Mesendoderm (in vitro differentiated cells): ENCODE measurements around the gene CAPRIN2.

Experiments used
- DNase-seq: peaks from one replicate; pipeline ENCODE4 v3.0.0; 2013
- H2AK5ac ChIP-seq: 2 replicates; pipeline ENCODE4 v1.6.1; 2013; ENCODE audit warnings: low read length, inconsistent platforms
- H2BK120ac ChIP-seq: 2 replicates; pipeline ENCODE4 v1.6.1; 2013; ENCODE audit warnings: low read depth, mild to moderate bottlenecking, low read length, moderate library complexity, mixed read lengths
- H2BK15ac ChIP-seq: replicated peaks from 2 replicates; pipeline ENCODE4 v1.6.1; 2013; ENCODE audit warnings: low read depth, mild to moderate bottlenecking, moderate library complexity
- H2BK5ac ChIP-seq: 2 replicates; pipeline ENCODE4 v1.6.1; 2013; ENCODE audit warnings: low read length, inconsistent platforms
- H3K18ac ChIP-seq: 2 replicates; pipeline ENCODE4 v1.6.1; 2013; ENCODE audit warnings: mild to moderate bottlenecking, low read length, mixed read lengths
- H3K23ac ChIP-seq: one replicate; pipeline ENCODE4 v1.6.1; 2013; ENCODE audit warnings: low read length
- H3K27ac ChIP-seq: 2 replicates; pipeline ENCODE4 v1.5.1; 2013; ENCODE audit warnings: low read depth, mild to moderate bottlenecking, inconsistent platforms, low read length, moderate library complexity
- H3K27me3 ChIP-seq: 2 replicates; pipeline ENCODE4 v1.6.1; 2013; ENCODE audit warnings: low read length, control low read depth, mild to moderate bottlenecking, inconsistent platforms; ENCODE audit not compliant: insufficient read depth, poor library complexity
- H3K36me3 ChIP-seq: 2 replicates; pipeline ENCODE4 v1.6.1; 2013; ENCODE audit warnings: low read length, inconsistent platforms; ENCODE audit not compliant: control insufficient read depth, insufficient read depth
- H3K4ac ChIP-seq: one replicate; pipeline ENCODE4 v1.6.1; 2013; ENCODE audit warnings: low read depth, mild to moderate bottlenecking, low read length, moderate library complexity
- H3K4me1 ChIP-seq: 2 replicates; pipeline ENCODE4 v1.6.1; 2013; ENCODE audit warnings: low read depth, low read length, inconsistent platforms; ENCODE audit not compliant: control insufficient read depth
- H3K4me2 ChIP-seq: 2 replicates; pipeline ENCODE4 v1.6.1; 2013; ENCODE audit warnings: low read length
- H3K4me3 ChIP-seq: 2 replicates; pipeline ENCODE4 v1.5.1; 2013; ENCODE audit warnings: mild to moderate bottlenecking, low read length
- H3K56ac ChIP-seq: one replicate; pipeline ENCODE4 v1.6.1; 2013; ENCODE audit warnings: low read length
- H3K79me1 ChIP-seq: 2 replicates; pipeline ENCODE4 v1.6.1; 2013; ENCODE audit warnings: low read length, inconsistent platforms
- H3K79me2 ChIP-seq: 2 replicates; pipeline ENCODE4 v1.6.1; 2013; ENCODE audit warnings: mild to moderate bottlenecking, low read length; ENCODE audit not compliant: control insufficient read depth, insufficient read depth
- H3K9ac ChIP-seq: 2 replicates; pipeline ENCODE4 v1.6.1; 2013; ENCODE audit warnings: low read length, inconsistent platforms
- H4K5ac ChIP-seq: one replicate; pipeline ENCODE4 v1.6.1; 2013; ENCODE audit warnings: low read length
- H4K8ac ChIP-seq: one replicate; pipeline ENCODE4 v1.6.1; 2013; ENCODE audit warnings: low read depth, mild to moderate bottlenecking, control low read depth, low read length, moderate library complexity
- WGBS: extraction: QIAGEN DNeasy Blood & Tissue Kit; methylation state at CpG from one replicate; pipeline ENCODE4 v1.1.7; 2013; ENCODE audit warnings: low lambda C conversion rate, missing lambda C conversion rate; ENCODE audit not compliant: insufficient coverage; ENCODE audit errors: extremely low coverage; 5-methylcytosine and 5-hydroxymethylcytosine counted together

CAPRIN2 gene

GRCh38 chr12:30730011-30730410 lies 24.7 kb downstream of the CAPRIN2 start:
- WGBS, result no CpG with 5 or more reads among the region's 2 CpGs
- Histone ChIP-seq H4K5ac (no peak overlapping the region), H3K4me1 (no peaks in the 10 kb centered on the region), H3K79me2 (no peaks in the 10 kb centered on the region), H2BK15ac (no peak overlapping the region), H3K36me3 (peaks cover 2% of the 10 kb centered on the region), H3K18ac (no peak overlapping the region), H3K79me1 (peaks cover 1% of the 10 kb centered on the region), H3K4me2 (no peak overlapping the region), H2AK5ac (no peak overlapping the region), H3K4me3 (no peak overlapping the region), H3K27ac (no peak overlapping the region), H3K27me3 (no peaks in the 10 kb centered on the region), H3K56ac (no peak overlapping the region), H3K9ac (no peak overlapping the region), H3K23ac (no peak overlapping the region), H3K4ac (no peak overlapping the region), H2BK5ac (no peak overlapping the region), H4K8ac (no peak overlapping the region), H2BK120ac (no peak overlapping the region)
- no peak for DNase-seq

DNA sequence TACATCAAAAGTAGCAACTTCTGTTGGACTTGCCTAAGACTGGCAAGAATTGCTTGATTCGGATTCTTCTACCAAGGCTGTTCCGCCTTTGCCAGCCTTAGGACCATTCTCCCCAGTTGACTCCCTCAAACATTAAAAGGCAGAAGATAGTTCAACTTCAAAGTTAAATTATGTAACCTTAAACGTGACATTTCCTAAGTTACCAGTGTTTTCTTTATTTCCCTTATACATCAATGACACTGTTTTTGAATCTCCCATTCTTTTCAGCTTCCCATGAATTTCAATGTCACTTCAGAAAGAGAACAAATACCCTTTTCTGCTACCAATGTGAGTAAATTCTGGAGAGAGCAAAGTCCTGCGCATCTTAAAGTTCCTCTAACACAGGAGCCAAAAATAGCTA lies 25.2 kb downstream of the CAPRIN2 start:
- H3K23ac ChIP-seq, result no peak overlapping the region
- H3K18ac ChIP-seq, result no peak overlapping the region
- no peak overlapping the region for H3K27ac ChIP-seq
- no peak overlapping the region for H2BK15ac ChIP-seq
- H2AK5ac ChIP-seq, result no peak overlapping the region
- H3K4me1 ChIP-seq, result no peaks in the 10 kb centered on the region
- peaks cover 2% of the 10 kb centered on the region for H3K79me2 ChIP-seq
- no peak overlapping the region for H2BK120ac ChIP-seq
- no CpG with 5 or more reads among the region's 4 CpGs for WGBS
- H4K8ac ChIP-seq, result no peak overlapping the region
- H3K27me3 ChIP-seq, result no peaks in the 10 kb centered on the region
- no peak overlapping the region for H3K9ac ChIP-seq
- DNase-seq, result no peak
- H3K4me2 ChIP-seq, result no peak overlapping the region
- peaks cover 2% of the 10 kb centered on the region for H3K36me3 ChIP-seq
- H3K56ac ChIP-seq, result no peak overlapping the region
- H3K4ac ChIP-seq, result no peak overlapping the region
- no peak overlapping the region for H3K4me3 ChIP-seq
- H3K79me1 ChIP-seq, result peaks cover 1% of the 10 kb centered on the region
- no peak overlapping the region for H2BK5ac ChIP-seq
- no peak overlapping the region for H4K5ac ChIP-seq

DNA sequence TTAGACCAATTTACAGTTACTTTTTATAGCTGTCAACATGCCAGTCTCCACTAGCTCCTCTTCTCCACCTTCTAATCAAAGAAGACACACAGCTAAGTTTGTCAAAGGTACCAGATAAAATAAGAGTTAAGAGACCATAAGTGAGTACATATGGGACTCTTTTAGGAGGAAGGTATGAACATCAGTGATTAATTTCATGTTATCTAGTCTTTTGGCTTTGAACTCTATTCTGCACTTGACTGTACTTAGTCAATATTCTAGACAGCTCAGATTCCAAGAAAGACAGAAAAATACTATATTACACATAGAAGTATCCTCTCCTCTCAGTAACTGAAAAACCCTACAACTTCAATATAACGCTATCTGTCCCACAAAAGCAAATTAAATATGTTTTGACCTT lies 28.1 kb downstream of the CAPRIN2 start:
- Histone ChIP-seq H3K79me1 (peaks cover 1% of the 10 kb centered on the region), H4K8ac (no peak overlapping the region), H3K9ac (no peak overlapping the region), H3K56ac (no peak overlapping the region), H3K18ac (no peak overlapping the region), H3K79me2 (peaks cover 2% of the 10 kb centered on the region), H2BK5ac (no peak overlapping the region), H3K4me1 (no peaks in the 10 kb centered on the region), H4K5ac (no peak overlapping the region), H3K36me3 (peaks cover 2% of the 10 kb centered on the region), H3K4me2 (no peak overlapping the region), H2AK5ac (no peak overlapping the region), H3K27me3 (no peaks in the 10 kb centered on the region), H3K27ac (no peak overlapping the region), H3K4ac (no peak overlapping the region), H2BK15ac (no peak overlapping the region), H2BK120ac (no peak overlapping the region), H3K23ac (no peak overlapping the region), H3K4me3 (no peak overlapping the region)
- no peak for DNase-seq
- WGBS, result 100% methylated on average over 1 of the region's 1 CpG

DNA sequence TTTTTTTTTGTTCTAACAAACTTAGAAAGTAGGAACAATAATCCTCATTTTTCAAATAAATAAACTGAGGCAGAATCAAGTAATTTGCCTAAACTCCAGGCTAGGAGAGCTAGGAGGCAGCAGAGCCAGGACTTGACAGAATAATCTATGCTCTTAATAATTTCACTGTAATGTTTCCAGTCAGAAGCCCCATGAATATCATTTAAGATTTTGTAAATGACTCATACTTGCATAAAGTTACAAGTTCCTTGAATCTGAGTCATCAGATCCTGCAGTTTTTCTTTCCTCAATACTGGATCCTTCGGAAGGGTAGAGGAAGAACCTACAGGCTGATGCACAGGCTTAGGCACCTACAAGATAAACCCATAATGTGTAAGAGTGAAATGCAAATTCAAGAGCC lies 29.0 kb downstream of the CAPRIN2 start:
- Histone ChIP-seq H3K79me1 (peaks cover 1% of the 10 kb centered on the region), H3K4me3 (no peak overlapping the region), H3K27me3 (no peaks in the 10 kb centered on the region), H2BK120ac (no peak overlapping the region), H3K27ac (no peak overlapping the region), H3K56ac (no peak overlapping the region), H3K4ac (no peak overlapping the region), H3K9ac (no peak overlapping the region), H2BK5ac (no peak overlapping the region), H3K4me2 (no peak overlapping the region), H3K18ac (no peak overlapping the region), H4K5ac (no peak overlapping the region), H3K23ac (no peak overlapping the region), H2BK15ac (no peak overlapping the region), H2AK5ac (no peak overlapping the region), H4K8ac (no peak overlapping the region), H3K36me3 (peaks cover 2% of the 10 kb centered on the region), H3K4me1 (no peaks in the 10 kb centered on the region), H3K79me2 (peaks cover 2% of the 10 kb centered on the region)
- no CpG with 5 or more reads among the region's 1 CpG for WGBS
- DNase-seq, result peak; percentile 53

- peak; percentile 69 for DNase-seq
- Histone ChIP-seq H3K27me3 (no peaks in the 10 kb centered on the region), H3K4me1 (no peaks in the 10 kb centered on the region), H2BK5ac (no peak overlapping the region), H2BK15ac (no peak overlapping the region), H2BK120ac (no peak overlapping the region), H3K36me3 (peaks cover 4% of the 10 kb centered on the region), H3K4me2 (no peak overlapping the region), H3K79me2 (no peaks in the 10 kb centered on the region), H4K8ac (no peak overlapping the region), H3K4ac (no peak overlapping the region), H3K23ac (no peak overlapping the region), H3K9ac (no peak overlapping the region), H3K18ac (no peak overlapping the region), H2AK5ac (no peak overlapping the region), H3K79me1 (no peaks in the 10 kb centered on the region), H3K4me3 (no peak overlapping the region), H3K56ac (no peak overlapping the region), H4K5ac (no peak overlapping the region), H3K27ac (no peak overlapping the region)
- WGBS, result no CpG with 5 or more reads among the region's 1 CpG
These were observed 35.7 kb downstream of the CAPRIN2 start for GRCh38 chr12:30719060-30719459.

- Histone ChIP-seq H2BK15ac (no peak overlapping the region), H3K27me3 (no peaks in the 10 kb centered on the region), H3K4me3 (no peak overlapping the region), H3K4me1 (no peaks in the 10 kb centered on the region), H3K23ac (no peak overlapping the region), H3K4me2 (no peak overlapping the region), H4K5ac (no peak overlapping the region), H2BK120ac (no peak overlapping the region), H4K8ac (no peak overlapping the region), H3K4ac (no peak overlapping the region), H3K79me1 (no peaks in the 10 kb centered on the region), H3K9ac (no peak overlapping the region), H2AK5ac (no peak overlapping the region), H2BK5ac (no peak overlapping the region), H3K27ac (no peak overlapping the region), H3K36me3 (peaks cover 11% of the 10 kb centered on the region), H3K56ac (no peak overlapping the region), H3K79me2 (no peaks in the 10 kb centered on the region), H3K18ac (no peak overlapping the region)
- no peak for DNase-seq
- no CpG with 5 or more reads among the region's 10 CpGs for WGBS
These were observed 47.0 kb downstream of the CAPRIN2 start for GRCh38 chr12:30707613-30708342.
